HepG2 (cell line): ENCODE data around the gene SUPT6H. TPM values are rescaled to one million over a fixed set of nuclear protein-coding genes. Genes with fewer than 3 reads are reported as not detected.

Experiments used
- BRD4 ChIP-seq: sonication (generic); formaldehyde crosslinking; IDR thresholded peaks from 2 replicates; pipeline ENCODE4 v1.4.0; 2020; ENCODE audit warnings: missing genetic modification reagents
- CENPX ChIP-seq: sonication (generic); formaldehyde crosslinking; IDR thresholded peaks from 2 replicates; pipeline ENCODE4 v1.9.0; 2021; ENCODE audit warnings: mild to moderate bottlenecking, missing genetic modification reagents, moderate library complexity
- CHD2 ChIP-seq: IDR thresholded peaks from 2 replicates; pipeline ENCODE4 v1.6.1; 2011; ENCODE audit warnings: low read depth, low read length, improper control_type of control experiment
- GTF3A ChIP-seq: sonication (generic); formaldehyde crosslinking; conservative IDR thresholded peaks from 2 replicates; pipeline ENCODE4 v1.4.0; 2020; ENCODE audit warnings: mild to moderate bottlenecking, missing genetic modification reagents
- HHEX ChIP-seq: IDR thresholded peaks from 2 replicates; pipeline ENCODE4 v1.6.1; 2016; ENCODE audit warnings: control low read depth
- NCOA1 ChIP-seq: sonication (generic); formaldehyde crosslinking; IDR thresholded peaks from 2 replicates; pipeline ENCODE4 v1.9.0; 2021; ENCODE audit warnings: missing genetic modification reagents
- PAF1 ChIP-seq: IDR thresholded peaks from 2 replicates; pipeline ENCODE4 v1.6.1; 2016; ENCODE audit warnings: missing genetic modification reagents, missing compliant biosample characterization
- PHF21A ChIP-seq: sonication (generic); formaldehyde crosslinking; IDR thresholded peaks from 2 replicates; pipeline ENCODE4 v1.5.0; 2020; ENCODE audit warnings: mild to moderate bottlenecking, missing genetic modification reagents
- RBFOX2 ChIP-seq: fragments of 200-400 bp; formaldehyde crosslinking; IDR thresholded peaks from 2 replicates; pipeline ENCODE4 v1.6.1; 2017; ENCODE audit warnings: low read depth, mild to moderate bottlenecking, low read length
- SRSF1 ChIP-seq: fragments of 200-400 bp; formaldehyde crosslinking; optimal IDR thresholded peaks from 2 replicates; pipeline ENCODE3; 2017; ENCODE audit warnings: mild to moderate bottlenecking, low read depth, low read length, moderate library complexity
- TEAD3 ChIP-seq: optimal IDR thresholded peaks from 2 replicates; pipeline ENCODE3; 2016; ENCODE audit warnings: borderline replicate concordance
- TMF1 ChIP-seq: sonication (generic); formaldehyde crosslinking; IDR thresholded peaks from 2 replicates; pipeline ENCODE4 v1.8.1; 2022; ENCODE audit warnings: low read depth, missing genetic modification reagents
- YEATS2 ChIP-seq: sonication (generic); formaldehyde crosslinking; IDR thresholded peaks from 2 replicates; pipeline ENCODE4 v1.4.0; 2020; ENCODE audit warnings: missing genetic modification reagents, borderline replicate concordance
- ZFP82 ChIP-seq: sonication (generic); formaldehyde crosslinking; IDR thresholded peaks from 2 replicates; pipeline ENCODE4 v1.5.1; 2020; ENCODE audit warnings: mild to moderate bottlenecking, missing genetic modification reagents, borderline replicate concordance
- ZNF24 ChIP-seq: fragments of 450-650 bp; IDR thresholded peaks from 2 replicates; pipeline ENCODE4 v1.6.1; 2017; ENCODE audit warnings: antibody characterized with exemption, mild to moderate bottlenecking
- ZNF446 ChIP-seq: sonication (generic); formaldehyde crosslinking; IDR thresholded peaks from 2 replicates; pipeline ENCODE4 v1.5.0; 2020; ENCODE audit warnings: mild to moderate bottlenecking, missing genetic modification reagents
- ZNF83 ChIP-seq: sonication (generic); formaldehyde crosslinking; IDR thresholded peaks from 2 replicates; pipeline ENCODE4 v1.4.0; 2020; ENCODE audit warnings: missing genetic modification reagents, mild to moderate bottlenecking, borderline replicate concordance
- ZSCAN22 ChIP-seq: sonication (generic); formaldehyde crosslinking; IDR thresholded peaks from 2 replicates; pipeline ENCODE4 v1.4.0; 2020; ENCODE audit warnings: mild to moderate bottlenecking, missing genetic modification reagents
- polyA plus RNA-seq, 8 experiments: library from polyadenylated mRNA; depleted of rRNA in 3 of 8; stranded (reverse) in 7 of 8; unstranded in 1 of 8; fragments of >200 nt; fragmentation: Illumina TruSeq in 4 of 8; extraction: Trizol in 4 of 8; gene quantifications; 2 replicates each; pipeline versions ENCODE4 v1.2.1 to v1.2.3, GENCODE V29; 2011 to 2016; ENCODE audit warnings: low read depth in 4 of 8, missing spikeins in 1 of 8, mixed read lengths in 1 of 8; ENCODE audit not compliant: insufficient read depth in 1 of 8
- total RNA-seq, 5 experiments: library from RNA; depleted of rRNA; stranded (reverse); fragments of >200 nt; fragmentation: Illumina TruSeq; extraction: Trizol; gene quantifications; 2 replicates each; pipeline ENCODE4 v1.2.3, GENCODE V29; 2016; ENCODE audit warnings: low read depth in 1 of 5
- TF ChIP-seq, protein P1 (sequence below): sonication (generic); formaldehyde crosslinking; IDR thresholded peaks from 2 replicates; pipeline ENCODE4 v1.5.1; 2020; ENCODE audit warnings: mild to moderate bottlenecking, moderate library complexity, missing genetic modification reagents
- TF ChIP-seq, protein P2 (sequence below): sonication (generic); formaldehyde crosslinking; IDR thresholded peaks from 2 replicates; pipeline ENCODE4 v1.8.0; 2022; ENCODE audit warnings: missing genetic modification reagents, low read depth, mild to moderate bottlenecking, borderline replicate concordance
- TF ChIP-seq, protein P3 (sequence below): sonication (generic); formaldehyde crosslinking; IDR thresholded peaks from 2 replicates; pipeline ENCODE4 v1.9.0; 2021; ENCODE audit warnings: missing genetic modification reagents, borderline replicate concordance
- TF ChIP-seq, protein P4 (sequence below): sonication (generic); formaldehyde crosslinking; IDR thresholded peaks from 2 replicates; pipeline ENCODE4 v1.8.1; 2023; ENCODE audit warnings: mild to moderate bottlenecking, moderate library complexity, missing genetic modification reagents
- TF ChIP-seq, protein P5 (sequence below): sonication (generic); formaldehyde crosslinking; conservative IDR thresholded peaks from 2 replicates; pipeline ENCODE4 v1.8.0; 2022; ENCODE audit warnings: missing genetic modification reagents

Gene SUPT6H
- total and polyA plus RNA-seq, 2 of the 13 experiments (the other 11 are each of a cell fraction or from before 2014, with no cell fraction given), result 32.7 to 39.9 TPM

DNA sequence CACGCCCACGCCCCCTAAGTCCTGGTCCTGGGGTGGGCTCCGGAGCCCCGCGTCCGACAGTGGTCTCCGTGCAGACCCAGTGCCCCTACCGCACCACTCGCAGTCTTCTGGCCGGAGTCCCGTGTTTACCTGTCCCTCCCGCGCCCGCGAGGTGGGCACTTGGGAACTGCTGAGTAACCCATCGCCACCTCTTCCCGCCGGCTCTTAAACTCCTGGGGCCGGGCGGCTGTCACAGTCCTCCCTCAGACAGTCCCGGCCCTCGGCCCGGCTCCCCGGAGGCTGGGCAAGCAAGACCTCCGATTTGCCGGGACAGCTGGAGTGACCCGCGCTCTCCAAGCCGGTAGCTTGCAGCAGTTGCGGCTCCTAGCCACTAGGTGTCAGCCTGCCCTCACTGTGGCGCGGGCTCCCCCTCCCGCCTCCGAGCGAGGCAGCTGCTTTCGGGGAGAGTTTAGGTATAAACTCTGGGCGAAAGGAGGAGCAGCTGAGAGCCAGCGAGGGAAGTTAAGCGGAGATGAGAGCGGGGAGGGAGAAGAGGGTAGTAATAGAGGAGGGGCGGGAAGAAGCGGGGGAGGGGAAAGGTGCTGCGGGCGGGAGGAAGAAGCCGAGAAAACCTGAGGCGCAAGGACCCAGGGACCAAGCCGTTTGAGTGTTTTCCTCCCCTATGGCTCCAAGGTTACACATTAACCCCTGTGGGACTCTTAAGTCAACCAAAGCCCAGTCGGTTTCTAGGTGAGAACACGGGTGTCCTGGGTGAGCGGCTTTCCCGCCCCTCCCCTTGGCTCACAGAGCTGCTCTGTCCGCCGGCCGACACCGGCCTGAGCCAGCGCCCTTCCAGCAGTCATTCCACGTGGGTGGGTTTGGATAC is 64.9 kb downstream of the SUPT6H start (continued):
- TF ChIP-seq, protein P1, sequence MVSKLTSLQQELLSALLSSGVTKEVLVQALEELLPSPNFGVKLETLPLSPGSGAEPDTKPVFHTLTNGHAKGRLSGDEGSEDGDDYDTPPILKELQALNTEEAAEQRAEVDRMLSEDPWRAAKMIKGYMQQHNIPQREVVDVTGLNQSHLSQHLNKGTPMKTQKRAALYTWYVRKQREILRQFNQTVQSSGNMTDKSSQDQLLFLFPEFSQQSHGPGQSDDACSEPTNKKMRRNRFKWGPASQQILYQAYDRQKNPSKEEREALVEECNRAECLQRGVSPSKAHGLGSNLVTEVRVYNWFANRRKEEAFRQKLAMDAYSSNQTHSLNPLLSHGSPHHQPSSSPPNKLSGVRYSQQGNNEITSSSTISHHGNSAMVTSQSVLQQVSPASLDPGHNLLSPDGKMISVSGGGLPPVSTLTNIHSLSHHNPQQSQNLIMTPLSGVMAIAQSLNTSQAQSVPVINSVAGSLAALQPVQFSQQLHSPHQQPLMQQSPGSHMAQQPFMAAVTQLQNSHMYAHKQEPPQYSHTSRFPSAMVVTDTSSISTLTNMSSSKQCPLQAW, result peak; percentile 63
- TF ChIP-seq, protein P2, sequence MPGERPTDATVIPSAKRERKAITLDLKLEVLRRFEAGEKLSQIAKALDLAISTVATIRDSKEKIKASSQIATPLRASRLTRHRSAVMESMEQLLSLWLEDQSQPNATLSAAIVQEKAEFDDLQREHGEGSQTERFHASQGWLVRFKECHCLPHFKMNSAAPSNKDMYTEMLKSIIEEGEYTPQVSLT (CRISPR knock-in tag), result no peak
- TF ChIP-seq RBFOX2 (0 out of 2 replicates have a peak, but pooled peaks have one; percentile 20), YEATS2 (no peak; the same call in 1 of the 2 replicates), ZNF83 (CRISPR knock-in tag) (no peak), ZFP82 (CRISPR knock-in tag) (no peak), BRD4 (CRISPR knock-in tag) (peak; percentile 31; the same call in 1 of the 2 replicates), PAF1 (no peak), ZSCAN22 (CRISPR knock-in tag) (no peak), GTF3A (peak; percentile 82; the same call in 1 of the 2 replicates), ZNF24 (no peak), PHF21A (CRISPR knock-in tag) (no peak; the same call in 1 of the 2 replicates), SRSF1 (no peak), HHEX (no peak), ZNF446 (CRISPR knock-in tag) (no peak; the same call in 1 of the 2 replicates), TEAD3 (peak; percentile 52), CENPX (CRISPR knock-in tag) (no peak), TMF1 (CRISPR knock-in tag) (no peak), CHD2 (no peak), NCOA1 (CRISPR knock-in tag) (peak; percentile 44; the same call in 1 of the 2 replicates)
- TF ChIP-seq, protein P3, sequence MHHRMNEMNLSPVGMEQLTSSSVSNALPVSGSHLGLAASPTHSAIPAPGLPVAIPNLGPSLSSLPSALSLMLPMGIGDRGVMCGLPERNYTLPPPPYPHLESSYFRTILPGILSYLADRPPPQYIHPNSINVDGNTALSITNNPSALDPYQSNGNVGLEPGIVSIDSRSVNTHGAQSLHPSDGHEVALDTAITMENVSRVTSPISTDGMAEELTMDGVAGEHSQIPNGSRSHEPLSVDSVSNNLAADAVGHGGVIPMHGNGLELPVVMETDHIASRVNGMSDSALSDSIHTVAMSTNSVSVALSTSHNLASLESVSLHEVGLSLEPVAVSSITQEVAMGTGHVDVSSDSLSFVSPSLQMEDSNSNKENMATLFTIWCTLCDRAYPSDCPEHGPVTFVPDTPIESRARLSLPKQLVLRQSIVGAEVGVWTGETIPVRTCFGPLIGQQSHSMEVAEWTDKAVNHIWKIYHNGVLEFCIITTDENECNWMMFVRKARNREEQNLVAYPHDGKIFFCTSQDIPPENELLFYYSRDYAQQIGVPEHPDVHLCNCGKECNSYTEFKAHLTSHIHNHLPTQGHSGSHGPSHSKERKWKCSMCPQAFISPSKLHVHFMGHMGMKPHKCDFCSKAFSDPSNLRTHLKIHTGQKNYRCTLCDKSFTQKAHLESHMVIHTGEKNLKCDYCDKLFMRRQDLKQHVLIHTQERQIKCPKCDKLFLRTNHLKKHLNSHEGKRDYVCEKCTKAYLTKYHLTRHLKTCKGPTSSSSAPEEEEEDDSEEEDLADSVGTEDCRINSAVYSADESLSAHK, result 0 out of 2 replicates have a peak, but pooled peaks have one; percentile 65
- TF ChIP-seq, protein P4, sequence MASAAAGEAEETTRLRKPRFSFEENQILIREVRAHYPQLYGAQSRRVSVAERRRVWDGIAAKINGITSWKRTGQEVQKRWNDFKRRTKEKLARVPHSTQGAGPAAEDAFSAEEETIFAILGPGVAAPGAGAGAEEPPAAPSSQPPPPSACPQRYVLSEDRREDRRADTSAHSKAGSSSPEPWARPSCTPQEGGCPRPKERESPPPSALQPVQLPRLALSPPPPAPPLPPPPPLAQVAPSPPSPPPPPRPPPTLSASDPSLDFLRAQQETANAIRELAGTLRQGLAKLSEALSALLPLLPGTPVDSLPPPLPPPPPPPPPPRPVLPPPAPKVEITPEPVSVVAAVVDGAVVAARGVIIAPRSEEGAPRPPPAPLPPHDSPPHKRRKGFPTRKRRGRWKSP (CRISPR knock-in tag), result peak; percentile 55; the same call in 1 of the 2 replicates
- TF ChIP-seq, protein P5, sequence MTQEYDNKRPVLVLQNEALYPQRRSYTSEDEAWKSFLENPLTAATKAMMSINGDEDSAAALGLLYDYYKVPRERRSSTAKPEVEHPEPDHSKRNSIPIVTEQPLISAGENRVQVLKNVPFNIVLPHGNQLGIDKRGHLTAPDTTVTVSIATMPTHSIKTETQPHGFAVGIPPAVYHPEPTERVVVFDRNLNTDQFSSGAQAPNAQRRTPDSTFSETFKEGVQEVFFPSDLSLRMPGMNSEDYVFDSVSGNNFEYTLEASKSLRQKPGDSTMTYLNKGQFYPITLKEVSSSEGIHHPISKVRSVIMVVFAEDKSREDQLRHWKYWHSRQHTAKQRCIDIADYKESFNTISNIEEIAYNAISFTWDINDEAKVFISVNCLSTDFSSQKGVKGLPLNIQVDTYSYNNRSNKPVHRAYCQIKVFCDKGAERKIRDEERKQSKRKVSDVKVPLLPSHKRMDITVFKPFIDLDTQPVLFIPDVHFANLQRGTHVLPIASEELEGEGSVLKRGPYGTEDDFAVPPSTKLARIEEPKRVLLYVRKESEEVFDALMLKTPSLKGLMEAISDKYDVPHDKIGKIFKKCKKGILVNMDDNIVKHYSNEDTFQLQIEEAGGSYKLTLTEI (CRISPR knock-in tag), result no peak
